CD4-positive, alpha-beta T cell treated with Interleukin-12 subunit alpha and Interleukin-12 subunit beta, for 1 hour (primary cell): ENCODE data around the gene SDK1.

Experiments
- DNase-seq: peaks from one replicate; pipeline ENCODE4 v3.0.0-alpha.2; 2020

Gene SDK1

DNA sequence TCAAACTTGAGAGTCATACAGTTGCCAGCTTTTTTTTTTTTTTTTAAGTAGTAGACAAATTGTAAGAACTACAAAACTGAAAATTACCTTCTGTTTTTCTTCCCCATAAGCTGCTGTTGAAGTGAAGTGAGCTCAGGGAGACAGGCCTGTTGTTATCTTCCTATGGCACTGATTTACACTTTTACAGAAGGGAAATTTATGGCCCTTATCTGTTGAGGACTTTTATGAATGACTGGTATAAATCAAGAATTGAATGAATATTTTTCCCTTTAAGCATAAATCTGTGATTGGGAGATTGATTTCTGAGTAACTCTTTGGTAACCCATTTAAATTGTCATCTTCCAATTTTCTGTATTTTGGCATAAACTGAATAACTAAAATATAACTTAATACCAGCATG, 124.0 kb downstream of the SDK1 start:
- no peak for DNase-seq

DNA sequence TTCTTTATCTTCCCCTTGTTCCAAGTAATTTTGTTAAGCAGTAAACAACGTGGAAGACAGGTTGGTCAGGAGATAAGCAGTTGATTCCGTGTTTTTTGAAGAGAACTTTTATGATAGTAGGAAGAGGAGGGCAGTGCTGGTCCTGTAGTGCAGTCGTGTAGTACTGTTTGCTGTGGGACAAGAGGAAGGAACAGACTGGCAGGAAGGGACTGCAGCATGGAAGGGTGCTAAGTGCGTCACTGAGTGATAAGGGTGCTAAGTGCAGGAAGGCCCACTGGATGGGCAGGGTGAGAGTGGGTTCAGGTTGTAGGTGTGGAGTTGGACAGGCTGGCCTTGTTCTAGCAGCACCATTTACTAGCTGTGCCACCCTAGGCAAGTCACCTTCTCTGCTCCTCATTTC, 125.0 kb downstream of the SDK1 start:
- DNase-seq = no peak

DNA sequence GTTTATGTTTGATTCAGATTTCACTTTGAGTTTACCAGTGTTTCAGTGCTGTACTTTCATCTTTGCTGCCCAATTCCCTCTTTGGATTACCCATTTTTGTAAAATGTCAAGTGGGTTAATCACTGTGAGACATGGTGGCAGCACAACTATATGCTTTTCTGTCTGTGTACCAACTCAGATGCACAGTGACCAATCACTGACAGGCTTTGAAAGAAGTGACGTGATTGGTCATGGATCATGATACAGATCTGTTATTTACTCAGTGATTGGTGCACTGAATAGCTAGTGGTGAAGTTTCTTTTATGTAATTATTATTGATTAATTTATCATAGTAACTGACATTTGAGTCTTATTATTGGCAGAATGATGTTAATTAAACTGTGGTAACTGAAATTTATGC, 126.9 kb downstream of the SDK1 start:
- DNase-seq = no peak

DNA sequence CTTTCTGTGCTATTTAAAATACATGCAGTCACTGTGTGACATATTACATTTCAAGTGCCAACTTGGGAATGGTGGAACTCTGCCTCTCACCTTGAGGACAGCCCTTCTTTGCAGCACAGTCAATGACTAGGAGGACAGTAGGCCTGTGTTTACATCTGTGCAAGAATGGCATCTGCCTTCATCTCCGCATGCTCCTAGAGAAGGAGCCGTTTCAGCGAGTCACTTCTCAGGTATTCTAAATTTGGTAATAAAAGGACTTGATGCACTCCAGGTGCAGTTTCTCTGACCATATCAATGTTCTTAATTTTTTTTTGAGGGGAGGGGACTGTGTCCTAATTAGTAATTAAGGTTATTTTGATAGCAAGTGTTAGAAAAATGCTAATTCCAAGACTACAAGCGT, 128.9 kb downstream of the SDK1 start:
- DNase-seq = no peak

DNA sequence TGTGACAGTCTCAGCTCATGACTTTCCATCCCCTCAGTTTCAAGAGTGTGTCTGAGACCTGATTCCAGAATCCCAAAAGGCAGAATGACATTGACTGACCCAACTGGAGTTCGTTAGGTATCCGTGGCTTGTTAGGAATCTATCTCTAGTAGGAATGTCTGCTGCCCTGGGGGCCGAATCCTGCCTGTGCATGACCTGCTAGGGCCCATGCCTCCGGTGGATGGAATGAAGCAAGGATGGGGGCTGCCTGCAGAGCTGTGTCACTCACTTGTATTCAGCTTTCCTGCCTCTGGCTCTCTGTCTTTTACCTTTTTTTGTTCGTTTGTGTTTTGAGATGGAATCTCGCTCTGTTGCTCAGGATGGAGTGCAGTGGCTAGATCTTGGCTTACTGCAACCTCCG, 129.5 kb downstream of the SDK1 start:
- DNase-seq = no peak

DNA sequence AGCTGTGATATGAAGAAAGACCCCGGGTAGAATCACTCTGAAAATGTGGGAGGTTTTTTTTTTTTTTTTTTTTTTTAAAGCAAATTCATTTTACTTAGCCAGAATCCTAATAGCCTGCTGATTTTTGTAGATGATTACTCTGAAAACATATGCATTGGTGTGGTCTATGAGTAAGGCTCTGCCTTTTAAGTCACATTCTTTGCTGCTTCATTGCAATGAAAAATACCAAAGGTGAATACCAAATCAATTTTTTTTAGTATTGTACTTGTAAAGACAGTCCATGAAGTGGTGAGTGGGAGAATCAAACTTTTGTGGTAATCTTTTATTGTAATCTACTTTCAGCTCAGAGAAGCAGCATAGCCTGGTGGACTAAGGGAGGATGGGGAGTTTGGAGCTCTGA, 130.3 kb downstream of the SDK1 start:
- no peak for DNase-seq

DNA sequence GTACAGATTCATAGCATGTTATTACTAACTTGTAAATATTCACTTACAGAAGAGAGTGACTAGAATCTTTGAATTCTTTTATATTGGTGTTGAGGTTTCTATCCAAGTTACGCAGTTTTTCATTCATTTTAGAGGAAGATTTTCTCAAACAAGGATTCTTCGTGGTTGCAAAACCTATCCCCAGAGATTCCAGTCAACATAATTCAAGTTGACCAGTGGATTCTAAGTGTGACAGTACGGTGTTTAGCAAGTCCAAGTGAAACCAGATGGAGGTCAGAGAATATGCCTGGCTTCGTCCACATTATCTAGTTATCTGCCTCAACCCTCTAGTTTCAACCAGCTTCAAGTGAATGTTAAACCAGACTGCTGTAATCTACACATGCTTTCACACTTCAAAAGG, 131.9 kb downstream of the SDK1 start:
- DNase-seq = no peak

DNA sequence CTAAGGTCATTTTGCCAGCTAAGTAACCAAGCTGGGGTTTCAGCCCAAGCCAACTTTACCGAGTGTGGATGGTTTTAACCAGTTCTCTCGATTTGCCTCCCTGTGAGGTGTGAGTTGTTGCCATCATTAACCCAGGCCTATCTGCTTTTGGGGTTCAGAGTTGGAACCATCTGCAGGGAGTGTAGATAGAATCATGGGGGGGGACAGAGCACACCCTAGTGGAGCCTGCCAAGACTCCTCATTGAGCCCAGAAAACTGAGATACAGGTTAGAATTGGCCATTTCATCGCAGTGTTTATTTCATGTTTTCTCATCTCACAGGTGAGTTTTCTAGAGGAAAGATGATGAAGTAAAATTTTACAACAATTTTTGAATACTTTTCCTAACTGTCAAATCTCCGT, 133.6 kb downstream of the SDK1 start:
- no peak for DNase-seq

DNA sequence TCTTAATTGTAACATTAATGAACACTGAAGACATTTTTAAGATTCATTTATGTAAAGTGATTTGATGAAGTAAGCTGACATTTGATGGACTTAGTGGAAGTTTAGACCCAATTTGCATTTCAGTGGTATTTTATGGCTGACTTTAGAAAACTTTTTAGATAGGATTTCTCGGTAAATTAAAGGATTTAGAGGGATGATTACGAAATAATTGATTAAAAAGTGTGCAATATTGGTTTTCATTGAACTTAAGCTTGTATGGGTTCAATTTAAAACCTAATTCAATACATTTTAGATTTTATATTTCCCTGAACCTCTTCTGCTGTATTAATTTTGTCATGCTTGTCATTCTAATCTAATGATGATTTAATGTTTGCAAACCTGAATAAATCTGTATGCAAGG, 135.1 kb downstream of the SDK1 start:
- no peak for DNase-seq

DNA sequence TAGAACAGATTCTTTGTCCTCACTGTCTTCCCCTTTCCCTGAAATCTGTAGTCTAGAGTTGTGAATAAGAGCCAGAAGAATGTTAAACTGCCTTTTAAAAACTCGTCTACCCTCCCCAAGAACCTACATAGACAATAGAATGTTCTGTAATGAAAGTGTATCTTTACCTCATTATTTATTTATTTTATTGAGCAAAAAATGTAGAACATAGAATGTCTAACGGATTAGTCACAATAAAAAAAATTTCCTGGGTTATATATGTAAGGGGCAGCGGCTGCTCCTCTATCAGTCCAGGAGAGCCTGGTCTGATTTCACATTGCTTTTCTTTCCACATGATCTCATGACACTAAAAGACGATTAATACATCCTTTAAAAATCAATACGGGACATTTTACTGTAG, 135.7 kb downstream of the SDK1 start:
- DNase-seq = no peak

DNA sequence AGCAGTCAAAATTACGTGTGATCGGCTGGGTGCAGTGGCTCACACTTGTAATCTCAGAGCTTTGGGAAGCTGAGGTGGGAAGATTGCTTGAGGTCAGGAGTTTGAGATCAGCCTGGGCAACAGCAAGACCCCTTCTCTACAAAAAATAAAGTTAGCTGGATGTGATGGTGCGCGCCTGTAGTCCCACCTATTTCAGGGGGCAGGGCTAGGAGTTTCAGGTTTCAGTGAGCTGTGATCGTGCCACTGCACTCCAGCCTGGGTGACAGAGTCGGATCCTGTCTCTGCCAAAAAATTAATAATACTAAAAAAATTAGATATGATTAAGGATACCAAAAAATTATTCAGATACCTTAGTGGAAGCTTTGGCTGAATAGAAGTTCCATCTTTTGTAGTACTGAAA, 136.4 kb downstream of the SDK1 start:
- DNase-seq = no peak

DNA sequence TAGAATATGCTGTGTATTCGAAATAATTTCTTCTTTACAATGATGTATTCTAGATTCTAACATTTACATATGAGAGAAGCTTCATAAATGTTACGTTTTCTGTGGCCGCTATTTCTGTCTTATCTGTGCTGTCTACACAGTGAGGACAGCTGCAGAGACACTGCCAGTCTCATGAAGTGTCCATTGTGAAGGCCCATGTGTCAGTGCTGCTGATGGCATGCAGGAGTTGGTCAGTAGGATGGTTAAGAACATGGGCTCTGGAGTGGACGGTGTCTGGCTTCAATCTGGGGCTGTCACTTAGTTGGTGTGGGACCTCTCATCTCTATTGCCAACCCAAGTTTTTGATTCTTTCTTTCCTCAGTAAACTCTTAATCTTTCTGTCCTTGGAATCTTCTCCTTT, 137.3 kb downstream of the SDK1 start:
- DNase-seq = no peak

DNA sequence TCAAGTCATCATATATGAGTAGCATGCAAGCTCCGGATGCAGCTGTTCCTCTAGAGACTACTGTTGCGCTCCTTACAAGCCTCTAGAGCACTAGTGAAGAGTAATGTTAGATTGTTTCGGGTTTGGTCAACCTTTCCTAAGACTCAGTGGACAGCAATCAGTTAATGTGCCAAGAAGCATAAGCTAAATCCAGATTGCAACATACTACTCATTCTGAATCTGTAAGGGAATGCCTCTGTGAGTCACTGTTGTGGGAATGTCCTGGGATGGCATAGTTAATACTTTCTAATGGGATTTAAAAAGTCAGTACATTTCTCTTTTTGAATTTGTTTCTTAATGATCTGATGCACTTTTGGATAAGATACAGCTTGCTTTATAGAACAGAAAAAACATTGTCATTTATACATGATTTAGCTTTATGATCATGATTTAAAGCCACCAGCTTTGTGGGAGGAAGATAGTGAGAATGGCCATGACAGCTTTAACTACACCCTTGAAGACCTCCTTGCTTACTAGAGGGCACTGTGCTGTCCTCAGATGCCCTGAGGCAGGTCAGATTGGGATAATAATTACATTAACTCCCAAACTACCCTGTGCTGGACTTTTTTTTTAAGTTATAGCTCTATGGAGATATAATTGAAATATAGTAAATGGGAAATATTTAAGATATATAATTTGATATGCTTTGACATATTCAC, 138.4 kb downstream of the SDK1 start:
- no peak for DNase-seq

DNA sequence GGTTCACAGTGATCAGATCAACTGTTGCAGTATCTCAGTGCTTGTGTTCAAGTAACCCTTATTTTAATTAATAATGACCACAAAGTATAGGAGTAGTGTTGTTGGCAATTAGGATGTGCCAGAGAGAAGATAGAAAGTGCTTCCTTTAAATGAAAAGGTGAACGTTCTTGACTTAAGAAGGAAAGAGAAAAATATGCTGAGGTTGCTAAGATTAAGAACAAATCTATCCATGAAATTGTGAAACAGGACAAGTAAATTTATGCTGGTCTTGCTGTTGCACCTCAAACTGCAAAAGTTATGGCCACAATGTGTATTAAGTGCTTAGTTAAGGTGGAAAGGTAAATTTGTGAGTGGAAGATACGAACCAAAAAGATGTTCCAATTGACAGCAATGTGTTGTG, 139.5 kb downstream of the SDK1 start:
- DNase-seq = no peak

DNA sequence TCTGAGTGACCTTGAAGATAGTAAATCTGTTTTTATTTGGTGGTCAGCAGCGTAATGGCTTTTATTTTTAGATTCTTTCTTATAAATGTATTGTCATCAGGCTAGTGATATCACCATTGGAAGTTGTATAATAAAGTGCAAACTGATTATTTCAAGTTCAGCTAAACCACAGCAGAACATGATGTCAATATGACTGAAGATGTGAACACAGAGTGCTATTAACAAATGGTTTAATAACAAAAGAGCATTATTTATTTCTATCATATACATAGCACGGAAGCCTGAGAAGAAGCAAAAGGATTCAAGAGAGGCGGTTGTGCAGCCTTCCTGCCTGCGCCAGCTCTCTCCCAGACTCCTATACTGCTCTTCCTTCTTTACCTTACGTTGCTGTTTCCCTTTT, 142.7 kb downstream of the SDK1 start:
- no peak for DNase-seq

DNA sequence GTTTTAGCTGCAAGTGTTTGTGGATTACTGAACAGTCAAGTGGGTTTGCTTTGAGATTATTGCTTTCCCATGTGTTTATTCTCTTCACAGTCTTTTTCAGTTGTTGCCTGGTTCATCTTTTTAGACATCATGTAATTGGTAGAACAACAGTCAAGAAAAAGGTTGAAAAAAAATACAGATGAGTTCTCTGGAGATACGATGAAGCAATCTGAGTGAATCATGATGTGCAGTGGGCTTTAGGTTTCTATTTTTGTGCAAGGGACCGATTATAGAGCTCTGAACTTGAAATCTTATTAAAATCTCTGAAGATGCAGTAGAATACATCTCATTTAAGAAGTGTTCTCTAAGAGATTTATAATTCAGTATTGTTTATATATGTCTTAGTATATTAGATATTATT, 145.7 kb downstream of the SDK1 start:
- no peak for DNase-seq

DNA sequence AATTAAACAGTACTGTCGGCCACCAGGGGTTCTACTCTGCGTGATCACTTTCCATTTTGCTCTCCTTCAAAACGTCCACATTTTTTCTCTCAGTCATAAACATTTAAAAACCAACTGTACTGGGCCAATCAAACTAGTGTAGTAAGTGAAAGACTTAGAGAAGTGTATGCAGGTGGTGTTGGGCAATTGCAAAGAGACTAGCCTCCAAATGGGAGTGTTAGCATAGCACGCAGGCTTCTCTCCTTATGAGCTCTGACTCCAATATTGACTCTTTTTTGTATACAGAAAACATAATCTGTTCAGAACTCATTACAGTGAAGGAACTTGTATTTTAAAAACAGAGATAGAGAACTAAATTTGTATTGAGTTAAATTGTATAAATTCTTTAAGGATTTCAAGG, 150.6 kb downstream of the SDK1 start:
- no peak for DNase-seq

DNA sequence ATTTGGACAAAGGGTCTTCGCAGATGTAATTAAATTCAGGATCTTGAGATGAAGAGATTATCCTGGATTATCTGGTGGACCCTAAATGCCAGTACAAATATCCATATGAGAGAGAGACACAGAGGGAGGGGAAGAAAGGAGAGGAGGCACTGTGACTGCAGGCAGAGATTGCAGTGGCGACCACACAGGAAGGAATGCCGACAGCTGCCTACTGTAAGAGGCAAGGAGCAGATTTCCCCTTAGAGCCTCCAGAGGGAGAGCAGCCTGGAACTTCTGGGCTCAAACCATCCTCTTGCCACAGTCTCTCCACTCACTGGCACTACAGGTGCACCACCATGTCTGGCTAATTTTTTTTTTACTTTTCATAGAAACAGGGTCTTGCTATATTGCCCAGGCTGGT, 152.3 kb downstream of the SDK1 start:
- no peak for DNase-seq

DNA sequence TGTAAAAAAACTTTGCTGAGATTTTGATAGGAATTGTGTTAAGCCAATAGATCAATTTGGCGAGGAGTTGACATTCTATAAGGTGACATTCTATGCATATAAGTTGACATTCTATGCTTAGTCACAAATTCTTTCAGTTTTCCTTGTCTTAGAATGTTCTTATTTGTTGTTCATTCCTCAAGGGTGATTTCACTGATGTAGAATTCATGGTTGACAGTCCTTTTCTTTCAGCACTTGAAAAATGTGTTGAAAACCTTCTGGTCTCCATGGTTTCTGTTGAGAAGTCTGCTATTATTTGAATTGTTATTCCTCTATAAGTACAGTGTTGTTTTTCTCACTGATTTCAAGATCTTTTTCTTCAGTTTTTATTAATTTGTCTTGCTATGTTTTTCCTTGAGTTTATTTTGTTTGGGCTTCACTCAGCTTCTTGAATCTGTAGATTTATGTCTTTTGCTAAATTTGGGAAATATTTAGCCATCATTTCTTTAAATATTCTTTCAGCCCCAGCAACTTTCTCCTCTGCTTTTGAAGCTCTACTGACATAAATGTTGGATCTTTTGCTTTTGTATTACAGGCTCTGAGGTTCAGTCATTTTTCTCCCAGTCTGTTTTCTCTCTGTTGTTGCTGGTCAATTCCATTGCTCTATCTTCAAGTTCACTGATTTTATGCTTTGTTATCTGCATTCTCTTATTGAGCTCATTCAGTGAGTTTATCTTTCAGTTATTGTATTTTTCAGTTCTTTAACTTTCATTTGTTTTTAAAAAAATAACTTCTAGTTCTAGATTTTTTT, 154.9 kb downstream of the SDK1 start:
- DNase-seq = no peak

DNA sequence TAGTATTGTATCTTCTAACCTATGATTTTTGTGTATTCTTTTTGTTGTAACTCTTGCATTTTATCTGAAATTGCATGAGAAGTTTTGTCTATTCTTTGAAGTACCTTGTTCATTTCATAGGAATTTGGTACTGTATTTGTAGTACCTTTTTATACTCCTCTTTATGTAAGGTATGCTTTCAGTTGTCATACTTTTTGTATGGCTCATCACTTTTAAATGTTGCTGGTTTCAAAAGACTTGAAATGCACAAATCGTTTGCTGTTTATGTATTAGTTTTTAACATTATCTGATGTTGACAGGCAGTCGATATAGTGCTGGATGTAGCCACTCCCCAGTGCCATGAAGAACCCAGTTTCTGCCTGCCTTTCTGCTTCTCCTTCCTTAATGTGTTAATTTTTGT, 158.1 kb downstream of the SDK1 start:
- DNase-seq = no peak

DNA sequence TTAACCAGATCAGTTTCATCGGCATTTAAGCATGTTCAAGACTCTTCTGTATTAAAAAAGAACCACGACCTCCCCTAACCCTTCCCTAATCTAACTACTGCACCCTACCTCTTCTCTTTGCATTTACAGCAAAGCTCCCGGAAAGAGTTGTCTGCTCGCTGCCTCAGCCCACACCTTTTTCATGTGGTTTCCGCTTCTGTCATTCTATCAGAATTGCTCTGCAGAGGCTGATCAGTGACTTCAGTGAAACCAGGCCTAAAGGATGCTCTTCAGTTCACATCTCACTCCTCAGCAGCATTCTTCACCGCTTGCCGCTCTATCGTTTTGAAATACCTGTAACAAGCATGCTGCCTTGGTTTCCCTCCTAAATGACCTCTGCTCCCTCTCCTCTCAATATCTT, 160.9 kb downstream of the SDK1 start:
- DNase-seq = peak; percentile 71

DNA sequence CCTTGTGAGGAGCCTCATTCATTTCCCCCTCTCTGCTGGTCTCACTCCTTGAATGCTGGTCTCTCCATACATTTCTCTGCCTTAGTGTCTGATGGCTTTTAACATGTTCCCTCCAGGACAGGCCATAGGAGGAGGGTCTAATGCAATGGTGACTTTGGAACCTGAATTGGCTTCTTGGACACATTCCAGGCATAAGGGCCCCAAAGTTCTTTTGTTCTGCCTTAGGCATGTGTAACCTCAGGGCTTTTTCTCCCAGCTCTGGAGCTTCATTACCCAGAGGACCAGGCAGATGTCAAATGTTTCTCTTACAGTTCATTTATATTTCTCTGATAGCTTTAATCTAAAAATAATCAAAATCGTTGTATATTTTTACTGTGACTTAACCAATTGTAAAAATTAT, 162.6 kb downstream of the SDK1 start:
- DNase-seq = no peak

DNA sequence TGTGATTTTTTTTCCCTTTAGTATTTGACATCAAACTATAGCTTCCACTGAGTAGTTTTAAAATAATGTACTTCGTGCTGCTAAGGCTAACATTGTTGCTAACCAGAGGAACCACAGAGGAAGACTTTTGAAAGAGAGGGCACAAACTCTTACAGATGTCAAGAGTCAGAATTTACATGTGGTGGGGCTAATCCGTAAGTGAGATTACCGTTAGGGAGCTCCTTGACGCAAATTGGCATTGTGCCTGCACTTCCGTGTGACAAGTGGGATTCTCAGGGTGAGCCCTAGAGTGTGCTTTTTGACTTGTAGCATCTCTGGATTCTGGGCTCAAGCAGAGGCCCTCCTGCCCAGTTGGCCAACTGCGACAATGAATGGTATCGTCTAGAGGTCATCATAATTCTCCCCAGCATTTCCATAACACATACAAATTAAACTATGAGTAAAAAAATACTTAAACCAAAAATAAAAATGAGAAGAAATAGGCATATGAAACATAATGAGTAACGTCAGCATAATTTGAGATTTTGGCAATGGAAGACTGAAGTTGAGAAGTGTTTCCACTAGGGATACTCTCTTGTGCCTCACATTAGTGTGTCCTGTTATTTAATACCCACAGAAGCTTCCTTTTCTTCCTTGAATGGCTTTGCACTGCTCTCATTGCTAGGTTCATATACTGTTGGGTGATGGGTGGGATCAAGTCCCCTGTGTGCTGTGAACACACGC, 164.0 kb downstream of the SDK1 start:
- DNase-seq = peak; percentile 14

DNA sequence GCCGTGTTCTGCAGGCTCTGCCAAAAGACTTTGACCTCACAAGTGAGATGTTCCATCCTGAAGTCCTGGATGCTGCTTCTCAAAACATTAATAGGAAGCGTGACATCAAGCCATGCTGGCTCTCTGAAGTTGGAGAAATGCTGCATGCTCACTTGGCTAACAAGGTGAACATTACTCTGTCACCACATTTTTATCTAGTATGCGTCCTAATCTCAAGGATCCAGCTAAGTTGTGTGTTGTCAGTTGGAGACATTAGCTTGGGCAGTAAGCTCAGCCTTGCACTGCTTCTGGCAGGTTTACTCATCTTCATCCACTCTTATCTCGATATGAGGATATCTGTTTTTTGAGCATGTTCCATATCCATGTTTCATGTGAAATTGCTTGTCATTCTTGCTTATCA, 165.2 kb downstream of the SDK1 start:
- DNase-seq = no peak
